Erythroblast (primary cell): ENCODE measurements around the gene PTPRC.

Experiments
- DNase-seq, 2 experiments: peaks; one replicate each; lab custom pipeline; 2025; lab: John Stamatoyannopoulos, UW
- GATA1 ChIP-seq: IDR thresholded peaks from 2 replicates; pipeline ENCODE4 v1.6.1; 2011; ENCODE audit warnings: low read depth, mild to moderate bottlenecking, control low read depth, low read length, moderate library complexity
- POLR2A ChIP-seq: IDR thresholded peaks from 2 replicates; pipeline ENCODE4 v1.6.1; 2011; ENCODE audit warnings: mild to moderate bottlenecking, low read length

The PTPRC gene

DNA sequence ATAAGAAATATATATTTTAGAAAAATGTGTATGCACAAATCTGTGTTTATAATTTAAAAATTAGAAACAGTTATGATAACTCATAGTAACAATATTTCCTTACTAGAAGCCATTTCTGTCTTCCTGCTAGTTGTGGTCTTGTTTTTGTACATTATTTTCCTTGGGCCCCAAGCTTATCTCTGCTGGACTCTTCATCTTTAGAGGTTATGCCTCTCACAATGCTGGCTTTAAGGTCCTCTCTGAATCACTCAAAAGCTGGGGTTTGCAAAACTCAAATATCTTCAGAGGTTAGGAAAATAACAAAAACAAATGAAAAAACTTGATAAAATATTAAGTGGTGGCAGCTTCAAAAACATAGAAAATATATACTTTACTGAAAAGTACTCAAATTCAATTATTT is 133.8 kb downstream of the PTPRC start:
- TF ChIP-seq GATA1 (no peak), POLR2A (no peak)
- no peak for DNase-seq

DNA sequence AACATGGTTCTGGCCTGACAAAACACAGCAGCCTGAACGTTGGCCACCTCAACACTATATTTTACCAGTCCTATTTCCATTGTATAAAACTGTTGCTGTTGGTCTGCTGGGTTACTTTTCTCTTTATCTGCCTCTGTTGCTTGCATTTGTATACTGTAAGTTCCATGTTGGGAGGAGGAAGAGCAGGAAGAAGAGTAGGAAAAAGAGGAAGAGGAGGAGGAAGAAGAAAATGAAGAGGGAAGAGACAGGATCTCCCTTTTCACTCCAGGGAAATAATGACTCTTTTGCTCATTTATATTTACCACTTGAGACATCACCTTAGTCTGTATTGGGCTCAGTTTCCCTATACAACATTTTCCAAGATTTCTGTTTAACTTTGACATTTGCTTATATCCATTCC is 134.2 kb downstream of the PTPRC start:
- TF ChIP-seq GATA1 (no peak), POLR2A (no peak)
- no peak for DNase-seq

DNA sequence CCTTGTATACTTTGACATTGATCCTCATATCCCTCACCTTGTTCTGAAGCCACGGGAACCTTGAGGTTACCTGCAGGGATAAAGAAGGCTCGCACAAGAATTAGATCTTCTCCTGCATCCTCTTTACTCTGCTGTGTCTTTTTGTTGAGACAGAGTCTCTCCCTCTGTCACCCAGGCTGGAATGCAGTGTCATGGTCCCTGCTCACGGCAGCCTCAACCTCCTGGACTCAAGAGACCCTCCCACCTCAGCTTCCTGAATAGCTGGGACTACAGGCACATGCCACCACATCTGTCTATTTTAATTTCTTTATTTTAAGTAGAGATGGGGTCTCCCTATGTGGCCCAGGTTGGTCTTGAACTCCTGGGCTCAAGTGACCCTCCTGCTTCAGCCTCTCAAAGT is 134.7 kb downstream of the PTPRC start:
- TF ChIP-seq GATA1 (no peak), POLR2A (no peak)
- no peak for DNase-seq

DNA sequence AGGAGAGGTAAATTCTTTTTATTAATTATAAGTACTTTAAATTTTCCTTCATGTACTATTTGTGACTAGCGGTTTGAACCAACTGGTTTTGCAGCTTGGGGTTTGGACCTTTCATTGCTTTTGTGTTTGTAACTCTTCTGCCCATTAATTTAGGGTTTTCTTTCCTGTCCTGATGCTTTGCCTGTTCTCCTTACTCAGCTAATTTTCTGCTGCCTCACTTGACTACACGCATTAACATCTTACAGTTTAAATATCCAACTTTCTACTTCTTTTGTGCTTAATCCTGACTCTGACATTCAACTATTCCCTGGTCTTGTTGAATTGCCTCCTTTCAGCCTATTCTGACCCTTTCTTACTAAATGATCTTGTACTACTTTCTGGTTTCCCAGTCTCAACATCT is 135.6 kb downstream of the PTPRC start:
- no peak for DNase-seq
- TF ChIP-seq GATA1 = no peak
- TF ChIP-seq POLR2A = no peak

DNA sequence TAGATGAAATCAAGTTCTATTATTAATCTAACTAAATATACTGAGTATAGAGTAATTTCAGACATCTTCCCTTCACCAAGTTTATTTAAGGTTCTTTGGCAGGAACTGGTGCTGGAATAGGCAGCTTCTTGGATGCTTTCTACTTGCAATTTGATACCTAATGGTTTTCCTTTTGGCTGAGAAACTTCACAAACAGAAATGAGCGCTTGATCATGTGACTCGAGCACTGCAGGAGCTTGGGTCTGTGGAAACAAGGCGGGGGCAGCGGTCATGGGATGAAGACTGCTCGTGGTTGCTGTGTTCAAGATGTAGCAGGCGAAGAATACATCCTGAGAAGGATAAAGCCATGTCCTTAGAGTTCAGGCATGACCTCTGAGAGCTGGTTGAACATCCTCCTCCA is 136.8 kb downstream of the PTPRC start:
- TF ChIP-seq GATA1 (no peak), POLR2A (no peak)
- no peak for DNase-seq

DNA sequence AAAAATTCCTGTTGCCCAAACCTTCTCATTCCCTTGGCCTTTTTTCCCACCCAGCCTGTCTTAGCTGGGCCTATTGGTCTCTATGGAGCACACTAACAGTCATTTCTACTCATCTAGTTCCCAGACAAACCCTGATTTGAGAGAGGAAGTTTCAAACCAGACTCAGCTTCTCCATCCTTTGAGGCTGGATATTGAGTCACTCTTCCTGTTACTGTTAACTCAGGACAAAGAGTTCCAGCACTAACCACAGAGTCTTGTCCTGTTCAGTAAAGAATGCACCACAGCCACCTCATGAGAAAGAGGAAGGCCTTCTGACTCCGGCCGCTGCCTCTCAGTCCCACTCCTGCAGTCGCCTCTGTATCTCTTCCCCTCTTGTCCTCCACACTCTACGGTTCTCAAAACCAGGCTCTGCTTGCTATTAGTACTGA is 137.8 kb downstream of the PTPRC start:
- TF ChIP-seq POLR2A = no peak
- TF ChIP-seq GATA1 = no peak
- no peak for DNase-seq

DNA sequence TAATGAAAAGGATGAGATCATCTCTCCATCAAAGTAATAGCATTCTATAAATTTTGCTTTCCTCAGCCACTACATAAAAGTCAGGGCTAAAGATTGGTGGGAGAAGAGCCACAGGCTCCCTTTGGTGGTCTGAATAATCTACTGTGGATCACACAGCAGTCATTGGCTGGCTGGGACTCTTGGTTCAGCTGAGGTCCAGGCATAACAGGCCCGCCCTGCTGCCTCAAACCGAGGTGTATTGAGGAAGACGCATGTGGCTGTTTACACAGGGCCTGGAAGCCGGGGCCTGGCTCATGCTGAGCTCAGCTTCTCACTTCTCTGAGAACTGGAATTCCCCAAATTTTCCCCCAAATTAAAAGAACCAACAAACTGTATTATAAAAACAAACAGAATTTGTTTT is 139.2 kb downstream of the PTPRC start:
- no peak for DNase-seq
- no peak for TF ChIP-seq GATA1
- no peak for TF ChIP-seq POLR2A

DNA sequence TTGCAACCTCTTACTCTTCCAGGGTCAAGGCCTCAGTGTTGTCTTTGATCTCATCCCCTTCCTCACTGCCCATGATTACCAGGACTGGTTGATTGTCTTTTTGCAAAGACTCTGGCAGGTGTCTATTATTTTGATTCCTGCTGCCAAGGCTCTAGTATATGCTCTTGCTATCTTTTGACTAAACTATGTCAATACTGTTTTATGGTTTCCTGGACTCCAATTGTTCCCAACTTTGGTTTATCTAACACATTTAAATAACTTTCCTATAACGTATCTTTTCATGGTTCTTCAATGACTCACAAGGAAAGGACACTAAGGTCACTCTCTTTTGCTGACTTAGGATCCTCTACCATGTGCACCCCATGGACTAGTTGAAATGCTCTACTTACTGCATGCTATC is 141.5 kb downstream of the PTPRC start:
- TF ChIP-seq GATA1 (no peak), POLR2A (no peak)
- no peak for DNase-seq

DNA sequence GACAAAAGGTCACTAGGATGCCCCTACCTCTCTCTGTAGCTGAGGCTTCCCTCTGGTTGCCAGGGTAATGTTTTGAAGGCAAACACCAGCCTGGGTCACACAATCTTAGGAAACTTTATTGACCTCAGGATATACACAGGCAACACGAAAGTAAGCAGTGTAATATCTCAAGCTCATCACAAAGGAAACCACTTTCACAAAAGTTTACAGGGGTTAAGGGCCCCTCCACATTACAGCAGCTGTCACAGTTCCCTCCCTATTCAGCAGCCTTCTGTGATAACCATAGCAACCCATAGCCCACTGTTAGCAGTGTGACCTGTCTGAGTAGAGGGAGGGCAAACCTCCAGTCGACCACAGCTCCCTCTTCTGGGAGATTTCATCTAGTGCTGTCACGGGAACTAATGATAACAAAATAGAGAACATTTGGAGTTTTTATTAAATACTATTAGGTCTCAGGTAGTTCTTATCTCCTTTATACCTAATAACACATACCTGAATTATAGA is 149.8 kb downstream of the PTPRC start:
- TF ChIP-seq GATA1 (no peak), POLR2A (no peak)
- DNase-seq = peak; percentile 2 to 14

DNA sequence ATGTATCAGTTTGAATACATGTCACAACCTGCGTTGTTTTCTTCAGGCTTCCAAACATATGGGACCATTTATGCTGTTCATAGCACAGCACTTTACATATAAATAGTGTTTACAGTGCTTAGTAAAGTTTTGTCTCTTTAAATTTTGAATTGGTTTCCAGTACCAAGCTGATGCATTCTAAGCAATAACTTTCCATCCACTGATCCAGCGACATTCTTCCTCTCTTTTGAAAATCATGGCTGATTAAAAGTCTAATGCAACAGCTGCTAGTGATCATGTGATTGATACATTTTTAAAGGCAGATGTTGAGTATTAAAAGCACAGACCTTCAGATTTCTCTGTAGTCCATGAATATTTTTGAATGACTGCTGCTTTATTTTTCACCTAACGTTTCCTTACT is 154.9 kb downstream of the PTPRC start:
- no peak for DNase-seq
- TF ChIP-seq POLR2A (no peak), GATA1 (no peak)

DNA sequence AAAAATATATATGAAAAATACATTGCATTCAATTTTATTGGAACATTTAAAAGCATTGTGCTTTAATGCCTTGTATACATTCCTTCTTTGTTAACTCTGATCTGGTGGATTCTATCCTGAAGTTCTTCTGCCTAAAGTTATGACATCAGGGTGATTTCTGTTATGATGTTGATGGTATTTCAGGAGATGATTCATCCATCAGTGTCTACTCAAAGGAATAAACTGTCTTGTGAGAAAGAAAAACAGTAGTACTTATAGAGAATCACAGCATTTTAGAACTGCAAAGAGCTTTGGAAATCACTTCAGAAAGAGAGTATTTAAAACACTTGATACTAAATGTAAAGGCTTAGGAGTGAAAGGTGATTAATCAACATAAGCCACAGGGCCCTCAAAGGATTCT is 155.7 kb downstream of the PTPRC start:
- TF ChIP-seq POLR2A (no peak), GATA1 (no peak)
- DNase-seq = no peak

DNA sequence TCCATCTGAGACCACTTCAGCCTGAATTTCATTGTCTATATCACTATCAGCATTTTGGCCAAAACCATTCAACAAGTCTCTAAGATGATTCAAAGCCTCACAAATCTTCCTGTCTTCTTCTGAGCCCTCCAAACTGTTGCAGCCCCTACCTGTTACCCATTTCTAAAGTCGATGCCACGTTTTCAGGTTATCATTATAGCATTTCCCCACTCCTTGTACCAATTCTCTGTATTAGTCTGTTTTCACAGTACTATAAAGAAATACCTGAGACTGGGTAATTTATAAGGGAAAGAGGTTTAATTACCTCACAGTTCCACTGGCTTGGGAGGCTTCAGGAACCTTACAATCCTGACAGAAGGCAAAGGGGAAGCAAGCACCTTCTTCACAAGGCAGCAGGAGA is 158.8 kb downstream of the PTPRC start:
- TF ChIP-seq POLR2A (no peak), GATA1 (no peak)
- DNase-seq = no peak

DNA sequence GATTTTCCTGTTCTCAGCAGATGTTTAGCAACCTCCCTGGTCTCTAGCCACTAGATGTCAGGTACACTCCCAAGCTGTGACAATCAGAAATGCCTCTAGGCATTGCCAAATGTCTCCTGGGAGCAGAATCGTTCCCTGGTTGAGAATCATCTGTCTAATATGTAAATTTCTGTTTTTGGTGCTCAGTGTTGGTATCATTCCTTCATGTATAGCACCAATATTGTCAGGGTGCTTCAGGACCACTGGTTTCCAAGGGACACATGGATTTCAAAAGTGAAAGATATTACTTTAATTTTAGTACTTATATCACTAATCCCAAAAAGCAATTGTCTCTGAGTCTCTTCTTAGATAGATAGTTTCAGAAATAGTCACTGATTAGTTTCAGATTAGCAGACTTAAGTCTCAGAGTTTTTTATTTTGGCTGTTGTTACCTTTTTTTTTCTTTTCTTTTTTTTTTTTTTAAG is 160.1 kb downstream of the PTPRC start:
- DNase-seq = no peak
- TF ChIP-seq GATA1 = no peak
- TF ChIP-seq POLR2A = no peak

DNA sequence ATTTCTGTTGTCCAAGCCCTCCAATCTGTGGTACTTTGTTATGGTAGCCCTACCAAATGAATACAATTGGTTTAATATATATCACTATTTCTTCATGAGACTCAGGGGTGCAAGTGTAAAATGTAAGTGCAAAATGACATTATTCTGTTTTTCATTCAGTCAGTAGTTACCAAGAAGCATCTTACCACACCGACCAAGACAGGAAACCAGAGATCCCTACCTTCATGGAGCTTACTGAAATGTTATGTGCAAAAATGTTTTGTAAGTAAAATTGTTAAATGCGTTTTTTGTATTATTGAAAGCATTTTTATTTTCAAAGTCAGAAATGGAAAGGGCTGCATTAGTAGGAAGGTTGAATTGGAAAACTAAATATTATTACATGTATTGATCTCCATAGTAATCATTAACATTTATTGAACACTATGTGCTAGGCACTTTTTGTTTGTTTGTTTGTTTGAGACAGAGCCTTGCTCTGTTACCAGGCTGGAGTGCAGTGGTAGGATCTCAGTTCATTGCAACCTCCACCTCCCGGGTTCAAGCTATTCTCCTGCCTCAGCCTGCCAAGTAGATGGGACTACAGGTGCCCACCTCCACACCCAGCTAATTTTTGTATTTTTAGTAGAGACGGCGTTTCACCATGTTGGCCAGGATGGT is 166.8 kb downstream of the PTPRC start:
- DNase-seq = no peak
- no peak for TF ChIP-seq GATA1
- TF ChIP-seq POLR2A = no peak

DNA sequence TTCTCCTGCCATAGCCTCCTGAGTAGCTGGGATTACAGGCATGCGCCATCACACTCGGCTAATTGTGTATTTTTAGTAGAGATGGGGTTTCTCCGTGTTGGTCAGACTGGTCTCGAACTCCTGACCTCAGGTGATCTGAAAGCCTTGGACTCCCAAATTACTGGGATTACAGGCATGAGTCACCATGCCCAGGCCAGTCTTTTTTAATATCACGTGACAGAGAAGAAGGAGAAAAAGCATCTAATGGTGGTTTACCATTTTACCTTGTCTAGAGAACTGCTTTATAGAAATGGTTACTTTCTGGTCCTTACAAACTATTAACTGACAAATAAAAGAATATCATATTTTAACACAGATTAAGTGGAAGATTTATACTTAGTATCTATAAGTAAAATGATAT is 168.0 kb downstream of the PTPRC start:
- DNase-seq = no peak
- TF ChIP-seq POLR2A = no peak
- no peak for TF ChIP-seq GATA1
